ENCODE measurements around the gene KMT2B.
"Not testable (repeated sequence)": the region's sequence is repeated elsewhere in the genome, so short reads cannot be mapped to it uniquely, and the experiment has no call there.

The KMT2B gene

GRCh38 chr19:35717665-35718344 lies at the start of gene KMT2B:
TSS of gene KMT2B (plus strand) at chr19:35718003. CDS start at chr19:35718019, 16 bp downstream.
- no peak for DNase-seq

- no peak for DNase-seq
These were observed 48.2 kb upstream of the KMT2B start for GRCh38 chr19:35669566-35669965.

- no peak for DNase-seq
These were observed 47.8 kb upstream of the KMT2B start for GRCh38 chr19:35669974-35670373.

GRCh38 chr19:35670686-35671085 lies 47.1 kb upstream of the KMT2B start:
- DNase-seq: no peak

- DNase-seq: no peak
These were observed 46.0 kb upstream of the KMT2B start for GRCh38 chr19:35671818-35672217.

- peak; percentile 32 for DNase-seq
These were observed 44.5 kb upstream of the KMT2B start for GRCh38 chr19:35673121-35673804.

- no peak for DNase-seq
These were observed 42.1 kb upstream of the KMT2B start for GRCh38 chr19:35675589-35676140.

- DNase-seq: no peak
These were observed 28.0 kb upstream of the KMT2B start for GRCh38 chr19:35689836-35690235.

GRCh38 chr19:35691106-35691505 lies 26.7 kb upstream of the KMT2B start:
- DNase-seq: not testable (repeated sequence)

GRCh38 chr19:35692010-35692409 lies 25.8 kb upstream of the KMT2B start:
- DNase-seq: no peak

- no peak for DNase-seq
These were observed 24.4 kb upstream of the KMT2B start for GRCh38 chr19:35693422-35693821.

GRCh38 chr19:35693835-35694599 lies 23.8 kb upstream of the KMT2B start:
- peak; percentile 90 for DNase-seq

GRCh38 chr19:35695895-35696422 lies 21.8 kb upstream of the KMT2B start:
- no peak for DNase-seq

GRCh38 chr19:35696835-35697234 lies 21.0 kb upstream of the KMT2B start:
- no peak for DNase-seq

GRCh38 chr19:35702223-35703012 lies 15.4 kb upstream of the KMT2B start:
- DNase-seq: peak; percentile 89

GRCh38 chr19:35703343-35703742 lies 14.5 kb upstream of the KMT2B start:
- no peak for DNase-seq

GRCh38 chr19:35704218-35704617 lies 13.6 kb upstream of the KMT2B start, which contains the start of gene ZBTB32:
TSS of gene ZBTB32 (plus strand) at chr19:35704558. CDS start at chr19:35714627, 10,069 bp downstream.
- DNase-seq: no peak

GRCh38 chr19:35708391-35708790 lies 9.4 kb upstream of the KMT2B start:
- DNase-seq: no peak

GRCh38 chr19:35710784-35711723 lies 6.7 kb upstream of the KMT2B start:
- peak; percentile 44 for DNase-seq

- DNase-seq: peak; percentile 53
These were observed 5.0 kb upstream of the KMT2B start for GRCh38 chr19:35712567-35713505.
